ENCODE measurements around the gene DCUN1D2. TPM values are rescaled to one million over a fixed set of nuclear protein-coding genes. Genes with fewer than 3 reads are reported as not detected.

DCUN1D2 gene
- total and polyA plus RNA-seq, 2 donors from 2014 or later, result 7.6 to 19.5 TPM

- Histone ChIP-seq H3K27ac (ENCODE audit: low read depth in 2 of 2, low read length in 2 of 2) (no peak overlapping the region), H3K9ac (ENCODE audit: low read length in 3 of 3) (no peak overlapping the region), H3K4me1 (ENCODE audit: control insufficient read depth in 2 of 3, insufficient read depth in 2 of 3, low read depth in 1 of 3, low read length in 3 of 3) (no peaks in the 10 kb centered on the region), H3K9me3 (ENCODE audit: control insufficient read depth in 2 of 3, insufficient read depth in 1 of 3, low read length in 3 of 3) (no peaks in the 10 kb centered on the region), H3K27me3 (ENCODE audit: control insufficient read depth, insufficient read depth, low read length) (no peaks in the 10 kb centered on the region), H3K4me3 (ENCODE audit: low read length in 3 of 3) (no peak overlapping the region), H3K36me3 (ENCODE audit: control insufficient read depth in 2 of 3, insufficient read depth in 3 of 3, low read length in 3 of 3) (peaks cover 2 to 24% (median 7%) of the 10 kb centered on the region in 3 donors)
- DNase-seq, result no peak
- no peak for FAIRE-seq
- TF ChIP-seq CTCF (IDR thresholded peaks at IDR 0.05; ENCODE audit: borderline replicate concordance, extremely low read depth, insufficient read depth), result no peak
- intact Hi-C loops (cut with DNase I), result no loop called here
These were observed 18.2 kb upstream of the DCUN1D2 start for GRCh38 chr13:113508521-113509254.

GRCh38 chr13:113507505-113508345, 17.2 kb upstream of the DCUN1D2 start:
- Histone ChIP-seq H3K4me3 (ENCODE audit: low read length in 3 of 3) (no peak overlapping the region), H3K9ac (ENCODE audit: low read length in 3 of 3) (no peak overlapping the region), H3K9me3 (ENCODE audit: control insufficient read depth in 2 of 3, insufficient read depth in 1 of 3, low read length in 3 of 3) (no peaks in the 10 kb centered on the region), H3K36me3 (ENCODE audit: control insufficient read depth in 2 of 3, insufficient read depth in 3 of 3, low read length in 3 of 3) (peaks cover 5 to 27% (median 7%) of the 10 kb centered on the region in 3 donors), H3K27ac (ENCODE audit: low read depth in 2 of 2, low read length in 2 of 2) (no peak overlapping the region), H3K4me1 (ENCODE audit: control insufficient read depth in 2 of 3, insufficient read depth in 2 of 3, low read depth in 1 of 3, low read length in 3 of 3) (no peaks in the 10 kb centered on the region), H3K27me3 (ENCODE audit: control insufficient read depth, insufficient read depth, low read length) (no peaks in the 10 kb centered on the region)
- no peak for DNase-seq
- intact Hi-C loops (cut with DNase I), result no loop called here
- FAIRE-seq, result no peak
- TF ChIP-seq CTCF (IDR thresholded peaks at IDR 0.05; ENCODE audit: borderline replicate concordance, extremely low read depth, insufficient read depth), result no peak

GRCh38 chr13:113506871-113507388, 16.4 kb upstream of the DCUN1D2 start:
- Histone ChIP-seq H3K4me3 (ENCODE audit: low read length in 3 of 3) (no peak overlapping the region), H3K27ac (ENCODE audit: low read depth in 2 of 2, low read length in 2 of 2) (no peak overlapping the region), H3K27me3 (ENCODE audit: control insufficient read depth, insufficient read depth, low read length) (no peaks in the 10 kb centered on the region), H3K9ac (ENCODE audit: low read length in 3 of 3) (no peak overlapping the region), H3K9me3 (ENCODE audit: control insufficient read depth in 2 of 3, insufficient read depth in 1 of 3, low read length in 3 of 3) (no peaks in the 10 kb centered on the region), H3K36me3 (ENCODE audit: control insufficient read depth in 2 of 3, insufficient read depth in 3 of 3, low read length in 3 of 3) (peaks cover 5 to 27% (median 8%) of the 10 kb centered on the region in 3 donors), H3K4me1 (ENCODE audit: control insufficient read depth in 2 of 3, insufficient read depth in 2 of 3, low read depth in 1 of 3, low read length in 3 of 3) (no peaks in the 10 kb centered on the region)
- FAIRE-seq, result no peak
- no peak for DNase-seq
- intact Hi-C loops (cut with DNase I), result no loop called here
- TF ChIP-seq CTCF (IDR thresholded peaks at IDR 0.05; ENCODE audit: borderline replicate concordance, extremely low read depth, insufficient read depth), result no peak
